HL-60 (cell line): ENCODE results near the gene ST6GALNAC2.
"Not testable (repeated sequence)": the region's sequence is repeated elsewhere in the genome, so short reads cannot be mapped to it uniquely, and the experiment has no call there.

Experiments
- GABPA ChIP-seq: IDR thresholded peaks from 2 replicates; pipeline ENCODE4 v1.6.1; 2012; ENCODE audit warnings: low read depth
- POLR2AphosphoS5 ChIP-seq: IDR thresholded peaks from 2 replicates; pipeline ENCODE4 v1.6.1; 2012; ENCODE audit warnings: low read depth
- SPI1 ChIP-seq: IDR thresholded peaks from 2 replicates; pipeline ENCODE4 v1.6.1; 2012; ENCODE audit warnings: low read depth, mild to moderate bottlenecking, borderline replicate concordance
- TF ChIP-seq, protein P1 (sequence below): IDR thresholded peaks from one replicate; pipeline ENCODE4 v1.5.1; 2011; ENCODE audit warnings: low read length, control low read depth, inconsistent platforms; ENCODE audit not compliant: insufficient read depth
- TF ChIP-seq, protein P2 (sequence below): IDR thresholded peaks from 2 replicates; pipeline ENCODE4 v1.6.1; 2012; ENCODE audit warnings: low read depth; ENCODE audit not compliant: insufficient replicate concordance

DNA sequence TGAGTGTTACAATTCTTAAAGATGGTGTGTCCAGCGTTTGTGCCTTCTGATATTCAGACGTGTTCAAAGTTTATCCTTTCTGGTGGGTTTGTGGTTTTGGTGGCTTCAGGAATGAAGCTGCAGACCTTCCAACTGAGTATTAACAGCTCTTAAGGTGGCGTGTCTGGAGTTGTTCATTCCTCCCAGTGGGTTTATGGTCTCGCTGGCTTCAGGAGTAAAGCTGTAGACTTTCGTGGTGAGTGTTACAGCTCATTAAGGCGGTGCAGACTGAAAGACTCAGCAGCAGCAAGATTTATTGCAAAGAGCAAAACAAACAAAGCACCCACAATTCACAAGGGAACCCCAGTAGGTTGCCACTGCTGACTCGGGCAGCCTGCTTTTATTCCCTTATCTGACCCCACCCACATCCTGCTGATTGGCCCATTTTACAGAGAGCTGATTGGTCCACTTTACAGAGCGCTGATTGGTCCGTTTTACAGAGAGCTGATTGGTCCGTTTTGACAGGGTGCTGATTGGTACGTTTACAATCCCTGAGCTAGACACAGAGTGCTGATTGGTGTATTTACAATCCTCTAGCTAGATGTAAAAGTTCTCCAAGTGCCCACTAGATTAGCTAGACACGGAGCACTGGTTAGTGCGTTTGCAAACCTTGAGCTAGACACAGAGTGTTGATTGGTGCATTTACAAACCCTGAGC is 28.6 kb upstream of the ST6GALNAC2 start:
- TF ChIP-seq GABPA, SPI1, POLR2AphosphoS5: not testable (repeated sequence)
- TF ChIP-seq, protein P1, sequence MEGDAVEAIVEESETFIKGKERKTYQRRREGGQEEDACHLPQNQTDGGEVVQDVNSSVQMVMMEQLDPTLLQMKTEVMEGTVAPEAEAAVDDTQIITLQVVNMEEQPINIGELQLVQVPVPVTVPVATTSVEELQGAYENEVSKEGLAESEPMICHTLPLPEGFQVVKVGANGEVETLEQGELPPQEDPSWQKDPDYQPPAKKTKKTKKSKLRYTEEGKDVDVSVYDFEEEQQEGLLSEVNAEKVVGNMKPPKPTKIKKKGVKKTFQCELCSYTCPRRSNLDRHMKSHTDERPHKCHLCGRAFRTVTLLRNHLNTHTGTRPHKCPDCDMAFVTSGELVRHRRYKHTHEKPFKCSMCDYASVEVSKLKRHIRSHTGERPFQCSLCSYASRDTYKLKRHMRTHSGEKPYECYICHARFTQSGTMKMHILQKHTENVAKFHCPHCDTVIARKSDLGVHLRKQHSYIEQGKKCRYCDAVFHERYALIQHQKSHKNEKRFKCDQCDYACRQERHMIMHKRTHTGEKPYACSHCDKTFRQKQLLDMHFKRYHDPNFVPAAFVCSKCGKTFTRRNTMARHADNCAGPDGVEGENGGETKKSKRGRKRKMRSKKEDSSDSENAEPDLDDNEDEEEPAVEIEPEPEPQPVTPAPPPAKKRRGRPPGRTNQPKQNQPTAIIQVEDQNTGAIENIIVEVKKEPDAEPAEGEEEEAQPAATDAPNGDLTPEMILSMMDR, result not testable (repeated sequence)
- TF ChIP-seq, protein P2, sequence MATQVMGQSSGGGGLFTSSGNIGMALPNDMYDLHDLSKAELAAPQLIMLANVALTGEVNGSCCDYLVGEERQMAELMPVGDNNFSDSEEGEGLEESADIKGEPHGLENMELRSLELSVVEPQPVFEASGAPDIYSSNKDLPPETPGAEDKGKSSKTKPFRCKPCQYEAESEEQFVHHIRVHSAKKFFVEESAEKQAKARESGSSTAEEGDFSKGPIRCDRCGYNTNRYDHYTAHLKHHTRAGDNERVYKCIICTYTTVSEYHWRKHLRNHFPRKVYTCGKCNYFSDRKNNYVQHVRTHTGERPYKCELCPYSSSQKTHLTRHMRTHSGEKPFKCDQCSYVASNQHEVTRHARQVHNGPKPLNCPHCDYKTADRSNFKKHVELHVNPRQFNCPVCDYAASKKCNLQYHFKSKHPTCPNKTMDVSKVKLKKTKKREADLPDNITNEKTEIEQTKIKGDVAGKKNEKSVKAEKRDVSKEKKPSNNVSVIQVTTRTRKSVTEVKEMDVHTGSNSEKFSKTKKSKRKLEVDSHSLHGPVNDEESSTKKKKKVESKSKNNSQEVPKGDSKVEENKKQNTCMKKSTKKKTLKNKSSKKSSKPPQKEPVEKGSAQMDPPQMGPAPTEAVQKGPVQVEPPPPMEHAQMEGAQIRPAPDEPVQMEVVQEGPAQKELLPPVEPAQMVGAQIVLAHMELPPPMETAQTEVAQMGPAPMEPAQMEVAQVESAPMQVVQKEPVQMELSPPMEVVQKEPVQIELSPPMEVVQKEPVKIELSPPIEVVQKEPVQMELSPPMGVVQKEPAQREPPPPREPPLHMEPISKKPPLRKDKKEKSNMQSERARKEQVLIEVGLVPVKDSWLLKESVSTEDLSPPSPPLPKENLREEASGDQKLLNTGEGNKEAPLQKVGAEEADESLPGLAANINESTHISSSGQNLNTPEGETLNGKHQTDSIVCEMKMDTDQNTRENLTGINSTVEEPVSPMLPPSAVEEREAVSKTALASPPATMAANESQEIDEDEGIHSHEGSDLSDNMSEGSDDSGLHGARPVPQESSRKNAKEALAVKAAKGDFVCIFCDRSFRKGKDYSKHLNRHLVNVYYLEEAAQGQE, result not testable (repeated sequence)
